ENCODE results near the gene PDLIM7.
A peak's percentile ranks its signal among the peaks of the same experiment; 100 is the strongest.
"Not testable (repeated sequence)": the region's sequence is repeated elsewhere in the genome, so short reads cannot be mapped to it uniquely, and the experiment has no call there.

PDLIM7 gene

DNA sequence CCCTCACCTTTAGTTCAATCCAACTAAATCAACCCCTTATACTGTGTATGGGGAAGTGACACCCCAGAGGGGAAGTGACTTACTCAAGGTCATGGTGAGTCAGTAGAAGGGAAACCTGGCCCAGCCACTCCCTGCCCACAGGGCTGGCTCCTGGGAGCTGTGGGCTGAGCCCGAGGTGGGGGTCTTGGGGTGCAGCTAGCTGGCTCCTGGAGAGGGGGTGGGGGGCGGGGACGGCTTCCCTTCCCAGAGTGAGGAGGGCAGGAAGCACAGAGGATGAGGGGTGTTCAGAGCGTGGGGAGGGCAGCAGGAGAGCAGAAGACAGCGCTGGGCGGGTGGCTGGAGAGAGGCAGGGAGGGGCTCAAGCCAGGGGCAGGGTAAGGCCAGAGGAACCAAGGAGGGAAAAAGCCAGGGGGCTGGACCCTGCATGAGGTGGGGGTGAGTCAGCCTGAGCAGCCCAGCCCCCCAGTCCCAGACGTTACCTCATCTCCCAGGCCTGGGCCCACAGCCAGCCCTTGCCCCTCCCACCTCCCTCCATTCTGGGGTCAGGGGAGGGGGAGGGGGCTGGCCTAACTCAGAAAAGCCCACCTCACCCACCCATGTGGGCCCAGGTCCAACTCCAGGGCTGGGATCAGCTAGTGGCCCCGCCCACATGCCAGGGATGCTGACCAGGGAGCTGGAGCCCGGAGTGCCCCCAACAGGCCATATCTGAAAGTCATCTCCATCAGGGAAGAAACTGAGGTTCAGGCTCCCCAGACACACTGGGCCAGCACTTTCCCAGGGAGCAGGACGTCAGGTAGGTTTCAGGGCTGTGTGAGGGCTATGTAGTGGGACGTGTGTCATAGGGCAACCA is 2.8 kb downstream of the PDLIM7 start:
- intact Hi-C loops (cut with DNase I), result loop anchor here (5.0 kb wide), 1 partner anchor 92 kb away; the partner anchor contains the start of gene PFN3
- peak in 1 of 10 donors; percentile 91 for DNase-seq

DNA sequence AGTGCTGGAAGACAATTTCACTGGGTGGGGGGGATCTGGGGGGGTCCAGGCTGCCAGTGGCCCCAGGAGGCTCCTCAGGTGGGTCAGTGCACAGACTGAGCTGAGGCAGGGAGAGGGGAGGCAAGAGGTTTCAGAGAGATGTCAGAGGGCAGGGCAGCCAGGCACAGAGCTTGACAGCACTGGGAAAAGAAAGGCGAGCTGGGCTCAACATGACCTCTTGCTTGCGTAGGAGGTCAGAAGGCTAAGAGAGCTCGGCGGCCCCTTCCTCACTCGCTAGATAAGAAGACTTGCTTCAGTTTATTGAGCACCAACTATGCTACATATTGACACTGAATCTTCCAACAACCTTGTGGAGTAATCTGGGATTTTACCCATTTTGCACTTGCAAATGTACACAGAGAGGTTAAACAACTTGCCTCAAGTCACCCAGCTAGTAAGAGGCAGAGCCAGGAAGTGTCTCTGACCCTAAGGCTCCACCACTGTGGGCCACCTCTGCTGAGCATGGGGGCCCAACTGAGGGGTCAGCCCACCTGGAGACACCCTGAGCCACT is 3.5 kb downstream of the PDLIM7 start:
- intact Hi-C loops (cut with DNase I), result no loop called here
- DNase-seq, result no peak

- intact Hi-C loops (cut with DNase I), result no loop called here
- no peak for DNase-seq
Observed at GRCh38 chr5:177492841-177493240, 4.6 kb downstream of the PDLIM7 start.

GRCh38 chr5:177491983-177492746 is 5.2 kb downstream of the PDLIM7 start:
- intact Hi-C loops (cut with DNase I), result no loop called here
- no peak for DNase-seq

DNA sequence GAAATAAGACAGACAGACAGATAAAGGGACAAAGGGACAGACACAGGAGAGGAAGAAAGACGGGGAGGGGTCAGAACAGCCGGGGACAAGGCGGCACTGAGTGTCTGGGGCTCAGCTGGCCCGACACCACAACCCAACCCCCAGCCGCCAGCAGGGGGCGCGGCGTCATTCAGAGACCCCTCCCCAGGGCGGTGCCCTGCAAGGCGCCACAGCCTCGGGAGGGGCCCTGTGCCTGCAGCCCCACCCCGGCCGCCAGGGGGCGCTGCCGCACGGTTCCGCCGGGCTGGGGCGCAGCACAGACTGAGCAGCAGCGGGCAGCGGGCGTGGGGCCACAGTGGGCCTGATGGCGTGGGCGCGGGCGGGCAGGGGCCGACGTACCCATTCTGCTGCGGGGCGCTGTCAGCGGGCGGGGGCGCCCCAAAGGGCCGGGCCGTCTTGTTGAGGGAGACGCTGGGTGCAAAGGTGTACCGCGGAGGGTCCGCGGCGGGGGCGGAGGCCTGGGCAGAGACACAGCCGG is 5.9 kb downstream of the PDLIM7 start:
- DNase-seq, result no peak
- intact Hi-C loops (cut with DNase I), result no loop called here

GRCh38 chr5:177490992-177491391 is 6.4 kb downstream of the PDLIM7 start:
- intact Hi-C loops (cut with DNase I), result no loop called here
- DNase-seq, result no peak

DNA sequence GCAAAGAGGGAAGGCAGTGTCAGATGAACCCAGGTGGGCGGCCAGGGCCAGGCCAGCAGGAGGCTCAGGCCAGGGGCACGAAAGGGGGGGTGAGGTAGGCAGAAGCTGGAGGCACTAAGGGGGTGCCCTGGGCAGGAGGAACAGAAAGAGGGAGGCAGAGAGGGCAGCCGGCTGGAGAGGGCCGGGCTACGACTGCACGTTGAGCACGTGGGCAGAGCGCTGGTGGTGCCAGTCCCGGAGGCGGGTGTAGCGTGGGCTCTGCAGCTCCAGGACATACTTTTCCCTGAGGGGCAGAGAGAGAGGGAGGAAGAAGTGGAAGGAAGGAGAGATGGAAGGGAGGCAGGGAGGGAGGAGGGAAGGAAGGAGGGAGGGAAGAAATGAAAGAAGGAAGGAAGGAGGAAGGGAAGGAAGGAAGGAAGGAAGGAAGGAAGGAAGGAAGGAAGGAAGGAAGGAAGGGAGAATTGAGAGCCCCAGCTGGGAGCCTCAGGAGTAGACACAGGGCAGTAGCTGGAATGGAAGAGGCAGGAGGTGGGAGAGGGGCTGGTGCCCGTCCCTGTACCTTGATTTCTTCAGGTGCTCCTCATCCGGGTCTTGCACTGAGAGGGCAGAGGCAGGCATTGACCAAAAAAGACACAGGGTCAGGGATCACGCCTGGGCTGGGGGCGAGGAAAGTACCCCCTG is 7.0 kb downstream of the PDLIM7 start:
- DNase-seq, result peak in 7 of 10 donors; percentile 49 to 93 (median 61)
- intact Hi-C loops (cut with DNase I), result no loop called here

GRCh38 chr5:177489119-177489716 is 8.2 kb downstream of the PDLIM7 start:
- intact Hi-C loops (cut with DNase I), result no loop called here
- DNase-seq, result no peak

GRCh38 chr5:177487975-177488374 is 9.4 kb downstream of the PDLIM7 start:
- DNase-seq, result no peak
- intact Hi-C loops (cut with DNase I), result no loop called here

DNA sequence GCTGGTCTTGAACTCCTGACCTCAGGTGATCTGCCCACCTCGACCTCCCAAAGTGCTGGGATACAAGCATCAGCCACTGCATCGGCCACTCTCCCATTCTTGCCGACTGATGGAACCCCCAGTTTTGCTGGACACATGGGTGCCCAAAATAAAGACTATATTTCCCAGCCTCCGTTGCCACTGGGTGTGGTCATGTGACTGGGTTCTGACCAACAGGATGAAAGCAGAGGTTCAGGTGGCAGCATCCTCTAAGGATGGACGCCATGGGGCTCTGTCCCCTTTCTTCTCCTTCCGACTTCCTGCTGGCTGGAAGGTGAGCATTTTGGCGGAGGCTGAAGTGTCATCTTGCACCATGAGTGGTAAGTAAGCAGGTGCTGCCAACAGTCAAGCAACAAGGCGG is 10.3 kb downstream of the PDLIM7 start:
- DNase-seq, result no peak
- intact Hi-C loops (cut with DNase I), result no loop called here

DNA sequence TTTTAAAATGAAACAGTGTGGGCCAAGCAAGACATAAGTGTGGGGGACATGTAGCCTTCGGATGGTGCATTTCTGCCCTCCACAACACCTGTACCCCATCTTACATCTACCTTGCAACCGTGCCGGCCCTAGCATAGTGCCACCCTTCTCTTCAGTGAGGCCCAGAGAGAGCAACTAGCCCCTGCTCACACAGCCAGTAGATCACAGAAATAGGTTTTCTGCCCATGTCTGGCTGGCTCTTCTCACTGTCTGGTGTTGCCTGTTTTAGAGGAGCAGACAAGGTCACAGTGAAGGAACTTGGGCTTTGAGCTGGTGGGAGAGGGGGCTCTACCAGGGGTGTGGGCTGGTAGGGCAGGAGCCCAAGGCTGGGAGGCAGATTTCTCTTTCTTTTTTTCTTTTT is 11.1 kb downstream of the PDLIM7 start:
- no peak for DNase-seq
- intact Hi-C loops (cut with DNase I), result no loop called here

GRCh38 chr5:177485753-177486152 is 11.7 kb downstream of the PDLIM7 start:
- intact Hi-C loops (cut with DNase I), result not testable (repeated sequence)

GRCh38 chr5:177484902-177485549 is 12.4 kb downstream of the PDLIM7 start:
- intact Hi-C loops (cut with DNase I), result no loop called here
- no peak for DNase-seq

More at GRCh38 chr5:177485753-177486152, 11.7 kb downstream of the PDLIM7 start:
- DNase-seq, result not testable (repeated sequence)

- DNase-seq, result no peak
- intact Hi-C loops (cut with DNase I), result no loop called here
Observed at GRCh38 chr5:177483994-177484901, 13.2 kb downstream of the PDLIM7 start.

DNA sequence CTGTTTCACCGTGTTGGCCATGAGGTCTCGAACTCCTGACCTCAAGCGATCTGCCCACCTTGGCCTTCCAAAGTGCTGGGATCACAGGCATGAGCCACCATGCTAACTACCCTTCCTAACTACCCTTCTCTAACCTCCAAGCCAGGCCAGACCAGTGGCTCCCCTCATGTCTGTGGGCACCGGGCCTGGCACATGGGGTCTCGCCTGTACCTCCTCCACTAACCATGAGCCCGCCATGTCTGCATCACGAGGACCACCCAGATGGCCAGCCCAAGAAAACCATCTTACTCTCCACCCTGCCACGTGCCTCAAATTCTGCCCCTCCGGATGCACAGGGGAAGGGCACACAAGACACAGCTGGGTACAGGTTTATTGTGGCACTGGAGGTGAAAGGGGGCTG is 14.4 kb downstream of the PDLIM7 start:
- DNase-seq, result no peak
- intact Hi-C loops (cut with DNase I), result no loop called here

DNA sequence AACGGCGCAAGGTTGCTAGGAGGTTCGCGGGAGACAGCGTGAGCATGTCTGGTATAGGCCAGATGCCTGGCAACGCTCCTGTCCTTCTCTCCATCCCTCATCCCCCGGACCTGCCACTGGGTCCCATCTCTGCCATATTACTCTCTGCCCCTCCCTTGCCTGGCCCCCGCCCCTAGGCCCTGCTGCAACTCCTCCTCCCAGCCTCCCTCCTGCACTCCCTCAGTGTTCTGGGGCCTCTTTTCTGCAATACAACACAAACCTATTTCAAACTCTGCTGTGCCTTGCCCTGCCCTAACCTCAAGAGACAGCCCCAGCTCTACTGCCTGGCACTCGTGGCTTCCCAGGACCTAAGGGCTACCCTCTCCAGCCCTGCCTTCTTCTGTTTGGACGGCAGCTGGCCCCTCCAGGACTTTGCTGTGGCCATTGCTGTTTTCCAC is 15.0 kb downstream of the PDLIM7 start:
- no peak for DNase-seq
- intact Hi-C loops (cut with DNase I), result no loop called here

- no peak for DNase-seq
- intact Hi-C loops (cut with DNase I), result no loop called here
Observed at GRCh38 chr5:177479774-177480173, 17.6 kb downstream of the PDLIM7 start.

Measured in posterior cingulate gyrus (tissue), 11 donors.